PC-3 (cell line): ENCODE data around the gene PRSS33. TPM values are rescaled to one million over a fixed set of nuclear protein-coding genes. Genes with fewer than 3 reads are reported as not detected.

ENCODE experiments used
- ATAC-seq: fragments of 200-7000 bp; cut with Tn5 transposase; 2 replicates; pipeline ENCODE4 v1.9.1; 2020; ENCODE audit warnings: mild to moderate bottlenecking, moderate library complexity
- BruUV-seq: library from RNA; stranded (reverse); fragments of 400-500 nt; replicated peaks from 2 replicates; lab custom pipeline; 2021; lab: Mats Ljungman, UMichigan
- CTCF ChIA-PET: fragments of 300-600 bp; sonication (Branson Sonifier 250); formaldehyde crosslinking; loops from one replicate; lab custom pipeline; 2022; ENCODE audit warnings: antibody characterized with exemption; lab: Charles Lee
- POLR2A ChIA-PET: fragments of 300-600 bp; sonication (Branson Sonifier 250); formaldehyde crosslinking; loops from one replicate; lab custom pipeline; 2022; ENCODE audit warnings: antibody characterized with exemption; ENCODE audit not compliant: unreplicated experiment; lab: Charles Lee
- DNase-seq: peaks from one replicate; pipeline ENCODE4 v3.0.0-alpha.2; 2015
- H2AFZ ChIP-seq: fragments of 300-600 bp; sonication (generic); 2 replicates; pipeline ENCODE4 v1.6.0; 2016; ENCODE audit warnings: antibody characterized with exemption, low read length
- H3F3A ChIP-seq: fragments of 300-600 bp; sonication (generic); one replicate; pipeline ENCODE4 v1.6.0; 2017; ENCODE audit warnings: antibody characterized with exemption, low read length, control low read depth, mild to moderate bottlenecking; ENCODE audit not compliant: unreplicated experiment
- H3K27ac ChIP-seq: fragments of 300-600 bp; sonication (generic); 2 replicates; pipeline ENCODE4 v1.5.1; 2016; ENCODE audit warnings: mild to moderate bottlenecking, low read length
- H3K27me3 ChIP-seq: fragments of 300-600 bp; sonication (generic); 2 replicates; pipeline ENCODE4 v1.6.1; 2016; ENCODE audit warnings: low read length, mixed read lengths
- H3K36me3 ChIP-seq: fragments of 300-600 bp; sonication (generic); 2 replicates; pipeline ENCODE4 v1.6.1; 2016; ENCODE audit warnings: low read depth, mixed run types, low read length, mixed read lengths
- H3K4me1 ChIP-seq: fragments of 300-600 bp; sonication (generic); 2 replicates; pipeline ENCODE4 v1.5.1; 2016; ENCODE audit warnings: low read length; ENCODE audit not compliant: insufficient read depth
- H3K4me2 ChIP-seq: fragments of 300-600 bp; sonication (generic); 2 replicates; pipeline ENCODE4 v1.6.0; 2016; ENCODE audit warnings: low read length
- H3K4me3 ChIP-seq: fragments of 300-600 bp; sonication (generic); 2 replicates; pipeline ENCODE4 v1.5.1; 2016; ENCODE audit warnings: mild to moderate bottlenecking, low read length, mixed read lengths
- H3K79me2 ChIP-seq: fragments of 300-600 bp; sonication (generic); 2 replicates; pipeline ENCODE4 v1.6.1; 2017; ENCODE audit warnings: low read length, mixed read lengths
- H3K9ac ChIP-seq: fragments of 300-600 bp; sonication (generic); 2 replicates; pipeline ENCODE4 v1.6.0; 2016; ENCODE audit warnings: mild to moderate bottlenecking, low read length
- H3K9me2 ChIP-seq: fragments of 300-600 bp; sonication (generic); replicated peaks from 2 replicates; pipeline ENCODE4 v1.6.1; 2016; ENCODE audit warnings: mixed run types, low read length, mixed read lengths
- H3K9me3 ChIP-seq: fragments of 300-600 bp; sonication (generic); 2 replicates; pipeline ENCODE4 v1.6.1; 2016; ENCODE audit warnings: low read length, mixed read lengths
- H4K20me1 ChIP-seq: fragments of 300-600 bp; sonication (generic); 2 replicates; pipeline ENCODE4 v1.6.1; 2016; ENCODE audit warnings: low read length, mixed read lengths
- CTCF ChIP-seq: fragments of 300-600 bp; sonication (generic); conservative IDR thresholded peaks from 2 replicates; pipeline ENCODE4 v1.5.1; 2017; ENCODE audit warnings: antibody characterized with exemption, low read depth, mild to moderate bottlenecking, low read length
- EZH2 ChIP-seq: fragments of 300-600 bp; sonication (generic); IDR thresholded peaks from one replicate; pipeline ENCODE4 v1.6.1; 2017; ENCODE audit warnings: antibody characterized with exemption, mild to moderate bottlenecking, low read length; ENCODE audit not compliant: unreplicated experiment
- EZH2phosphoT487 ChIP-seq: fragments of 300-600 bp; sonication (generic); IDR thresholded peaks from 2 replicates; pipeline ENCODE4 v1.6.1; 2018; ENCODE audit warnings: mild to moderate bottlenecking, antibody characterized with exemption, low read length, borderline replicate concordance
- intact Hi-C: fragments of 100-400 bp; cut with micrococcal nuclease; formaldehyde crosslinking; loops from 2 replicates; pipeline ENCODE4 v1.9.0; 2023
- total RNA-seq: library from RNA; depleted of rRNA; stranded (reverse); fragments of >200 nt; gene quantifications from 2 replicates; pipeline ENCODE4 v1.2.3, GENCODE V29; 2014

PRSS33 gene
- total RNA-seq, 1 experiment from 2014 or later = 0.11 TPM

GRCh38 chr16:2828876-2829430 lies 41.6 kb upstream of the PRSS33 start:
- no peaks in the 10 kb centered on the region for H3K9me2 ChIP-seq
- ChIA-PET CTCF (no interaction called here), POLR2A (no interaction called here)
- H4K20me1 ChIP-seq = no peaks in the 10 kb centered on the region
- H3K4me2 ChIP-seq = no peak overlapping the region
- no peak for DNase-seq
- no peak for ATAC-seq
- H3K9ac ChIP-seq = no peak overlapping the region
- H3K79me2 ChIP-seq = no peaks in the 10 kb centered on the region
- H3K27ac ChIP-seq = no peak overlapping the region
- no peaks in the 10 kb centered on the region for H3K9me3 ChIP-seq
- BruUV-seq = no TSS peak
- H3K4me3 ChIP-seq = no peak overlapping the region
- TF ChIP-seq EZH2 (no peak), EZH2phosphoT487 (no peak), CTCF (no peak)
- peaks cover 12% of the 10 kb centered on the region for H3K4me1 ChIP-seq
- no peaks in the 10 kb centered on the region for H3F3A ChIP-seq
- intact Hi-C loops = loop anchor here (10.0 kb wide), 1 partner anchor 54 kb away; the partner anchor contains the start of gene ELOB
- no peak overlapping the region for H2AFZ ChIP-seq
- no peaks in the 10 kb centered on the region for H3K27me3 ChIP-seq
- H3K36me3 ChIP-seq = no peaks in the 10 kb centered on the region

GRCh38 chr16:2828521-2828840 lies 41.1 kb upstream of the PRSS33 start:
- no peaks in the 10 kb centered on the region for H3K9me2 ChIP-seq
- H2AFZ ChIP-seq = no peak overlapping the region
- H3K9me3 ChIP-seq = no peaks in the 10 kb centered on the region
- no peaks in the 10 kb centered on the region for H3K36me3 ChIP-seq
- no peak for ATAC-seq
- ChIA-PET CTCF (no interaction called here), POLR2A (no interaction called here)
- no peaks in the 10 kb centered on the region for H3K79me2 ChIP-seq
- no peak overlapping the region for H3K4me3 ChIP-seq
- peaks cover 12% of the 10 kb centered on the region for H3K4me1 ChIP-seq
- no peak overlapping the region for H3K4me2 ChIP-seq
- intact Hi-C loops = loop anchor here (10.0 kb wide), 1 partner anchor 54 kb away; the partner anchor contains the start of gene ELOB
- no peak overlapping the region for H3K9ac ChIP-seq
- H3K27me3 ChIP-seq = no peaks in the 10 kb centered on the region
- DNase-seq = no peak
- H3K27ac ChIP-seq = no peak overlapping the region
- TF ChIP-seq EZH2 (no peak), CTCF (no peak), EZH2phosphoT487 (no peak)
- no TSS peak for BruUV-seq
- H3F3A ChIP-seq = no peaks in the 10 kb centered on the region
- H4K20me1 ChIP-seq = no peaks in the 10 kb centered on the region

- no peak overlapping the region for H3K4me3 ChIP-seq
- H3K4me2 ChIP-seq = no peak overlapping the region
- ATAC-seq = no peak
- TF ChIP-seq EZH2phosphoT487 = no peak
- TF ChIP-seq EZH2 = no peak
- no peak for TF ChIP-seq CTCF
- H3K27me3 ChIP-seq = no peaks in the 10 kb centered on the region
- no peaks in the 10 kb centered on the region for H4K20me1 ChIP-seq
- H3K9ac ChIP-seq = no peak overlapping the region
- POLR2A ChIA-PET = no interaction called here
- no peaks in the 10 kb centered on the region for H3K79me2 ChIP-seq
- H3F3A ChIP-seq = no peaks in the 10 kb centered on the region
- no peaks in the 10 kb centered on the region for H3K36me3 ChIP-seq
- H3K4me1 ChIP-seq = peaks cover 12% of the 10 kb centered on the region
- H2AFZ ChIP-seq = no peak overlapping the region
- CTCF ChIA-PET = no interaction called here
- H3K27ac ChIP-seq = no peak overlapping the region
- H3K9me2 ChIP-seq = no peaks in the 10 kb centered on the region
- no peak for DNase-seq
- H3K9me3 ChIP-seq = no peaks in the 10 kb centered on the region
- no TSS peak for BruUV-seq
- intact Hi-C loops = loop anchor here (10.0 kb wide), 1 partner anchor 53 kb away; the partner anchor contains the start of gene ELOB
Observed at GRCh38 chr16:2827831-2828520, 40.6 kb upstream of the PRSS33 start.
